Ovary (tissue), 3 donors: ENCODE measurements around the gene DCN.

Source experiments
- EP300 ChIP-seq: sonication (generic); formaldehyde crosslinking; IDR thresholded peaks from one replicate; pipeline ENCODE4 v1.6.1; 2017; ENCODE audit warnings: antibody characterized with exemption
- POLR2A ChIP-seq: fragments of 450-650 bp; IDR thresholded peaks from one replicate; pipeline ENCODE4 v1.6.1; 2017; ENCODE audit warnings: antibody characterized with exemption, mild to moderate bottlenecking, moderate library complexity
- TF ChIP-seq, protein P1 (sequence below), 3 donors: fragments of 450-650 bp in 2 of 3; fragments of 200-600 bp in 1 of 3; IDR thresholded peaks; one replicate each; pipeline versions ENCODE4 v1.5.1 to v1.8.0; 2016 to 2022; ENCODE audit warnings: antibody characterized with exemption in 3 of 3, mild to moderate bottlenecking in 1 of 3
- donor health status: DM: no; HTN: no; CAD: no.

DNA sequence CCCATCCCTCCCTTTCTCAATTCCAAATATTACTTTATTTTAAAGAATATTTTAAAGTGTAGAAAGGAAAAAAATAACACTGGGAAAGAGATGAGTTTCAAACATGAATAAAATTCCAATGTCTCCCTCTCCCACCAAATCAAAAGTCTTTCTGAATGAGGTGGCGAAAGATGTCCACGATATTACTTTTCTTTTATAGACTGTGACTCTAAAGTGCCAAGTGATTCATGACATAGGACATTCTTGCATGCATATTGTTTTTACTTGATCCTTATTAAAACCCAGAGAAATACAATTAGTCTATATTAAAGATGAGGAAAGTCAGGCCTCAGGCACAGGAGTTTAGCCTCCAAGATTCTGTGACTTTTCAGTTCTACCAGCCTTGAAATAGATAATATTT is 55.3 kb downstream of the DCN start:
- TF ChIP-seq, protein P1, sequence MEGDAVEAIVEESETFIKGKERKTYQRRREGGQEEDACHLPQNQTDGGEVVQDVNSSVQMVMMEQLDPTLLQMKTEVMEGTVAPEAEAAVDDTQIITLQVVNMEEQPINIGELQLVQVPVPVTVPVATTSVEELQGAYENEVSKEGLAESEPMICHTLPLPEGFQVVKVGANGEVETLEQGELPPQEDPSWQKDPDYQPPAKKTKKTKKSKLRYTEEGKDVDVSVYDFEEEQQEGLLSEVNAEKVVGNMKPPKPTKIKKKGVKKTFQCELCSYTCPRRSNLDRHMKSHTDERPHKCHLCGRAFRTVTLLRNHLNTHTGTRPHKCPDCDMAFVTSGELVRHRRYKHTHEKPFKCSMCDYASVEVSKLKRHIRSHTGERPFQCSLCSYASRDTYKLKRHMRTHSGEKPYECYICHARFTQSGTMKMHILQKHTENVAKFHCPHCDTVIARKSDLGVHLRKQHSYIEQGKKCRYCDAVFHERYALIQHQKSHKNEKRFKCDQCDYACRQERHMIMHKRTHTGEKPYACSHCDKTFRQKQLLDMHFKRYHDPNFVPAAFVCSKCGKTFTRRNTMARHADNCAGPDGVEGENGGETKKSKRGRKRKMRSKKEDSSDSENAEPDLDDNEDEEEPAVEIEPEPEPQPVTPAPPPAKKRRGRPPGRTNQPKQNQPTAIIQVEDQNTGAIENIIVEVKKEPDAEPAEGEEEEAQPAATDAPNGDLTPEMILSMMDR (IDR thresholded peaks at IDR 0.05): no peak
- TF ChIP-seq POLR2A (no peak), EP300 (no peak)
